GM12801 (cell line): ENCODE measurements around the gene TRPM2.

Experiments
- CTCF ChIP-seq: IDR thresholded peaks from one replicate; pipeline ENCODE4 v1.5.1; 2011; ENCODE audit warnings: control low read depth; ENCODE audit not compliant: insufficient read length; ENCODE audit errors: extremely low read depth

TRPM2 gene

GRCh38 chr21:44384968-44385367, 31.5 kb downstream of the TRPM2 start:
- TF ChIP-seq CTCF = no peak

- TF ChIP-seq CTCF = no peak
Measured at GRCh38 chr21:44389335-44389734, 35.9 kb downstream of the TRPM2 start.

GRCh38 chr21:44390886-44391285, 37.5 kb downstream of the TRPM2 start:
- no peak for TF ChIP-seq CTCF

GRCh38 chr21:44391345-44392091, 38.1 kb downstream of the TRPM2 start:
- TF ChIP-seq CTCF = no peak

- no peak for TF ChIP-seq CTCF
Measured at GRCh38 chr21:44392185-44392584, 38.8 kb downstream of the TRPM2 start.

GRCh38 chr21:44392916-44393315, 39.5 kb downstream of the TRPM2 start:
- no peak for TF ChIP-seq CTCF

GRCh38 chr21:44394733-44395132, 41.3 kb downstream of the TRPM2 start:
- TF ChIP-seq CTCF = no peak
